Activated CD4-positive, alpha-beta T cell treated with anti-CD3 and anti-CD28 coated beads for 36 hours (primary cell): ENCODE data around the gene NAA20. TPM values are rescaled to one million over a fixed set of nuclear protein-coding genes. Genes with fewer than 3 reads are reported as not detected.
A peak's percentile ranks its signal among the peaks of the same experiment; 100 is the strongest.

ENCODE experiments used
- ATAC-seq: fragments of 200-7000 bp; cut with Tn5 transposase; one replicate; pipeline ENCODE4 v1.10.0; 2021; ENCODE audit warnings: mild to moderate bottlenecking, moderate library complexity
- CTCF ChIA-PET: fragments of 350-600 bp; sonication (Branson Sonifier 250); formaldehyde crosslinking; loops from one replicate; lab custom pipeline; 2021; ENCODE audit warnings: antibody characterized with exemption; lab: Charles Lee
- POLR2A ChIA-PET: fragments of 350-600 bp; sonication (Branson Sonifier 250); formaldehyde crosslinking; loops from one replicate; lab custom pipeline; 2021; ENCODE audit warnings: antibody characterized with exemption, inconsistent platforms; lab: Charles Lee
- DNase-seq: peaks from one replicate; pipeline ENCODE4 v3.0.0-alpha.2; 2020
- H3K27ac Mint-ChIP-seq: one replicate; pipeline ENCODE4 v1.8.0; 2021; ENCODE audit warnings: mixed read lengths
- H3K27me3 Mint-ChIP-seq: one replicate; pipeline ENCODE4 v1.8.0; 2021; ENCODE audit warnings: mixed read lengths
- H3K36me3 Mint-ChIP-seq: one replicate; pipeline ENCODE4 v1.8.0; 2021; ENCODE audit warnings: low read depth, mixed read lengths
- H3K4me1 Mint-ChIP-seq: one replicate; pipeline ENCODE4 v1.8.0; 2021; ENCODE audit warnings: mixed read lengths
- H3K4me3 Mint-ChIP-seq: one replicate; pipeline ENCODE4 v1.8.0; 2021; ENCODE audit warnings: mild to moderate bottlenecking, moderate library complexity, mixed read lengths
- H3K9me3 Mint-ChIP-seq: one replicate; pipeline ENCODE4 v1.8.0; 2021; ENCODE audit warnings: low read depth, mixed read lengths
- intact Hi-C, 2 experiments: fragments of 100-400 bp; cut with DNase I in 1 of 2; cut with micrococcal nuclease in 1 of 2; formaldehyde crosslinking; loops; one replicate each; pipeline versions ENCODE4 v1.14.2 to v1.15.1; 2022 to 2024; cut with DNase I, micrococcal nuclease
- total RNA-seq, 2 experiments: library from RNA; stranded (reverse); gene quantifications; one replicate each; pipeline ENCODE4 v1.2.3, GENCODE V29; 2021

NAA20 gene
- total RNA-seq, 2 experiments from 2014 or later, result 58.6 to 88.7 TPM

DNA sequence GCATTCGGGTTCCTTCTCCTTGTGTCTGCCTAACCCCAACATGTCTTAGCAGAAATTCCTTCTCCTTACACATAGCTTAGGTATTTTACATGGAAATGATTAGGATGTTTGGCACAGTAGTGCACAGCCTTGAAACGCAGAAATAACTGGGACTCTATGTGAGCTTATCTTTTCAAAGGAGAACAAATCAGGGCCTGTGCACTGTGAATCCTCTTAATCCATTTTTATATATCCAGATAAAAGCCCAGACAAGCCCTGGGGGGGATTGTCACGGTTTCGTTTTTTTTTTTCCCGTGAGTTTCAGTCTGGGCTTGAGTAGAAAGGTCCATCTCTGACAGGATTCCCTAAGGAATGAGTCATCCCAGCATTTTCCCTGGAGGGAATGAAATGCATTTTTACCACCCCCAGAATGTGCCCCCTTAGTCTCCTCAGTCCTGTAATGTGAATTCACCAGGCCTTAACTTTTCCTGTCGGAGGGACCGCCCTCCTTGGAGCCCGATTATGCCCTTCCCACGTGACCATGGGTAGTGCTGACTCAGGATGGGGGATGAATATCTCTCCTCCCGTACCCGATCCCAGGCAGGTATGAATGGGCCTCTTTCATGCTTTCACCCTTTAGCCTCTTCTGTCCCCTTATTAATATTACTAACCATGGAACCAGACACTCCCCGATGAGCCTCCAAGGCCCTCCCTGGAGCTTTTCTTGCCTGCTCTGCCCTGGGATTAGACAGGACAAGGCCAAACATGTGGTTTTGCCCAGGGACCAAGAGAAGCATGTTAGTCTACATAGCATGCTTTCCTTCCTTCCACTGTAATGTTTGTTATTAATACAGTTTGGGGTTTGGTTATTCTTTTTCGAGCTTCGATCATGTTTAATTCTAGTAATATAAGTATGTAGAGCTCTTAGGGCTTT is 23.9 kb upstream of the NAA20 start:
- H3K27ac Mint-ChIP-seq, result no peak overlapping the region
- H3K9me3 Mint-ChIP-seq, result no peaks in the 10 kb centered on the region
- no peaks in the 10 kb centered on the region for H3K4me1 Mint-ChIP-seq
- ATAC-seq (no peak), DNase-seq (no peak)
- no peaks in the 10 kb centered on the region for H3K36me3 Mint-ChIP-seq
- POLR2A ChIA-PET, result no interaction called here
- peaks cover 4% of the 10 kb centered on the region for H3K27me3 Mint-ChIP-seq
- H3K4me3 Mint-ChIP-seq, result no peak overlapping the region
- intact Hi-C loops, result no loop called here
- CTCF ChIA-PET, result interaction anchor here (0.6 to 2.0 kb wide), 10 partner anchors 10 to 298 kb away, joined by 3 to 6 read pairs (median 4); no protein-coding TSS in a partner anchor

DNA sequence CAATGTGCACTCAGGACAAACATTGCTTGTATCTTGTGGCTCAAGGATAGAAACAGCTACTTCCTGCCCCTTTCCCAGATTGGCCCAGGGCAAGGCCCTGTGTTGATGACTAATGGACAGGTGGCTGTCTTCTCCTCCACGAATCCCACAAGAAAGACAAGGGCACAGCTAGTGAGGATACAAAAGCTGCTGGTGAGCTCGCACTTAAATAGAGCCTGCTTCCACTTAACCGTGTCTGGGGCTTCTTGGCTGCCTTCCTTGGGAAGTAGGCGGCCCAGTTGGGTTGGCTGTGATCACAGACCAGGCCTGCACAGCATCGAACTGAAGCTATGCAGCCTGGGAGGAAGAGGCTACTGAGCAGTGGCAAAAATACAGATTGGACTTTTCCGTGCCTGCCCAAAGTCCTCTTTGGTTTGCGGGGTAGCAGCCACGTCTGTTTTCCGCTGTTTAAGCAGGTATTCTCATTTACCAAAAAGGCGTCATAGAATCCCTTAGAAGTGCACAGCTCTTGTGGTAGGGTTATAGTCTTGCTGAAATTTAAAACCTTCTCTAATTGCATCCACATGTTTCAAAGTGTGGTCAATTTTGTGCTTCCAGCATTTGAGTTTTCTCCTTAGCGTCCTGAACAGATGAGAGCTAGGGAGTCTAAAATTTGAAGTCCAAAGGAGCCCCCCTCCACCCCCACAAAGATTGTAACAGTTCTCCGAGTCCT is 23.0 kb upstream of the NAA20 start:
- ATAC-seq (no peak), DNase-seq (no peak)
- Mint-ChIP-seq H3K27me3 (peaks cover under 1% of the 10 kb centered on the region), H3K4me3 (no peak overlapping the region), H3K36me3 (no peaks in the 10 kb centered on the region), H3K9me3 (no peaks in the 10 kb centered on the region), H3K4me1 (no peaks in the 10 kb centered on the region), H3K27ac (no peak overlapping the region)
- ChIA-PET CTCF (interaction anchor here (0.5 to 2.0 kb wide), 11 partner anchors 9 to 299 kb away, joined by 3 to 6 read pairs (median 3); no protein-coding TSS in a partner anchor), POLR2A (no interaction called here)
- intact Hi-C loops, result loop anchor here in 1 of 2 experiments (2.0 kb wide), 1 partner anchor 301 kb away; no protein-coding TSS in a partner anchor

DNA sequence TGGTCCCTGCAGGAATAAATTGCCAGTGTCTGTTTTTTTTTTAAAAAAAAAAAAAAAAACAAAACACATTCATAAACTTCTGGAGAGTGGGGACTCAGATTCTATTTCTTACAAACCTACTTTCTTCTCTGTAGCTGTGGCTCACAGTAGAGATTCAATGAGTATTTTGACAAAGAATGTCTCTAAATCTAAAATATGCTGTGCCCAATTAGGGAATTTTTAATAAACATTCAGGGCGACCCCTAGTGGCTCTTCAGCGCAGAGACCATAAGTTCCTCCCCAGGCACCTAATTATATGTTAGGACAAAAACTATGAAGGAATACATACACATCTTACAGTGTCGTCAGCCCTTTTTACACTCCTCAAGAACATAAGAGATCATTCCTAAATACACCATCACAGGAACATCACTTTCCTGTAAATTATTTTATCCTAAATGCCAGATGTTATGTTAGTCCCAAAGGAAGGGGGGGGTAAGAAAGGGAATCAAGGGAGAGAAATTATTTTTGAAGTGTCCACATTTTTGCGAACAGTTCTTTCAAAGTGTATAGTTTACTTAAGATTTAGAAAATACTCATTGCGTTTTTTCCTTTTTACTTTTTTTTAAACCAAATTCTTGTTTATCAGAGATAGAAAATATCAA is 21.8 kb upstream of the NAA20 start:
- Mint-ChIP-seq H3K27me3 (peaks cover 2% of the 10 kb centered on the region), H3K4me3 (no peak overlapping the region), H3K27ac (no peak overlapping the region), H3K9me3 (no peaks in the 10 kb centered on the region), H3K4me1 (no peaks in the 10 kb centered on the region), H3K36me3 (no peaks in the 10 kb centered on the region)
- POLR2A ChIA-PET, result no interaction called here
- ATAC-seq (no peak), DNase-seq (peak; percentile 56)
- CTCF ChIA-PET, result interaction anchor here (0.6 to 2.0 kb wide), 5 partner anchors 8 to 215 kb away, joined by 3 to 6 read pairs (median 4); no protein-coding TSS in a partner anchor
- intact Hi-C loops, result loop anchor here (1.0 to 2.0 kb wide), 3 partner anchors 210 to 303 kb away; no protein-coding TSS in a partner anchor

DNA sequence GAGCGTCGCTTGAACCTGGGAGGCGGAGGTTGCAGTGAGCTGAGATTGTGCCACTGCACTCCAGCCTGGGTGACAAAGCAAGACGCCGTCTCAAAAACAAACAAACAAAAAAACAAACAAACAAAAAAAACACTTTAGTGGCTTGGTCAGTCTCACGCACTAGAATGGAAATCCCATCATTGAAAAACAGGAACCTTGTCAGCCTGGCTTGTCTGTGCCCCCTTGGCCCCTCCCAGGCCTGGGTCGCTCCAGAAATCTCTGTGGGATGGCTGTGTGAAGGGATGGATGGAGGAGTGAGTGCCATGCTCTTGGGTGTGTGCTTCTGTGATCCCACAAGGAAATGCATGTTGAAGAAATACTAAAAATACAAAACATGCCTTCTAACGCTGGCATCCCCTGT is 20.9 kb upstream of the NAA20 start:
- ChIA-PET CTCF (no interaction called here), POLR2A (no interaction called here)
- Mint-ChIP-seq H3K36me3 (no peaks in the 10 kb centered on the region), H3K27ac (no peak overlapping the region), H3K4me3 (no peak overlapping the region), H3K9me3 (no peaks in the 10 kb centered on the region), H3K4me1 (no peaks in the 10 kb centered on the region), H3K27me3 (peaks cover 9% of the 10 kb centered on the region)
- no peak for ATAC-seq
- intact Hi-C loops, result no loop called here
- DNase-seq, result no peak

DNA sequence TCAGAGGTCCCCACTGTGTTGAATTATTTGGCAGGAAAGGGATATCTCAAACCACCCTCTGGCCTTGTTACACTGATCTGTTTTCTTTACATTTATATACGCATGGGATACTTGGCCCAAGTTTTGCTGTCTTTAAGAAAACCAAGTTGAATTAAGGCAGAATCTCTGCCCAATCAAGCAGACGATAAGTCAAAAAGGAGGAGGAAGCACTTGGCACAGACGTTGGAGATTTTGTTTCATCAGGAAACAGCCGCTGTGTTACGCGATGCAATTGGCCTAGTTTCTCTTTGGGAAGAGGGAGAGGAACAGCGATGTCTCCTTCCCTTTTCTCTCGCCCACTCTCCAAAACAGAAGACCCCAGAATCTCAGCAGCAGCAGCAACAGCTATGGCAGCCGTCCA is 20.2 kb upstream of the NAA20 start:
- Mint-ChIP-seq H3K27me3 (peaks cover 12% of the 10 kb centered on the region), H3K9me3 (no peaks in the 10 kb centered on the region), H3K4me1 (no peaks in the 10 kb centered on the region), H3K27ac (no peak overlapping the region), H3K4me3 (no peak overlapping the region), H3K36me3 (no peaks in the 10 kb centered on the region)
- ChIA-PET CTCF (interaction anchor here (1.1 kb wide), 1 partner anchor 228 kb away, joined by 4 read pairs; no protein-coding TSS in a partner anchor), POLR2A (no interaction called here)
- ATAC-seq (no peak), DNase-seq (no peak)
- intact Hi-C loops, result no loop called here

DNA sequence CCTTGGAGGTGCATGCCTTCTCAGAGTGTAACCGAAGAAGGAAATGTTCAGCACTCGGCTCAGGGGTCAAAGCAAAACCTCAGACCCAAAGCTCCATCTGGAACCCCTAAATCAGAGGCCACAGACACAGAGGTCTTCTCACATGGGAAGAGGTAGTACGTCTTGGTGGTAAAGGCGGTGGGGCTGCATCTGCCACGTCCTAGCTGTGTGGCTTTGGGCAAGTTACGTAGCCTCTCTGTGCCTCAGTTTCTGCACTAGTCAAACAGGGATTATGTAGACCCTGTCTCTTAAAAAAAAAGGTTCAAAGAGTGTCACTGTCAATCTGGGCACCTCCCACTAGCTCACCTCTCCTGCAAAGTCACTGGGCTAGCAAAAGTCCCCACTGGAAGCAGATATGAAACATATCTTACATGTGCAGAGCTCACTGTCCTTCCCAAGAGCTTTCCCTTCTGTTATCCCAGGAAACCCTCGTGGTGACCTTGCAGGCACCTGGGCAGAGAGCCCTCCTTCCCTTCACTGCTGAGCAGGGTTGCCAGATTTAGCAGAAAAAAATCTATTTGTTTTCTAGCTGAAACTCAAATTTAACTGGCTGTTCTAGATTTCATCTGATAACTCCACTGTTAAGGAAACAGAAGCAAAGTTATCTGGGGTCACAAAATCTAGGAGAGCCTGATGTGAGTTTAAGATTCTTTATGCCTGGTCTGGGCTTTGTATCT is 18.0 kb upstream of the NAA20 start:
- H3K4me1 Mint-ChIP-seq, result peaks cover 15% of the 10 kb centered on the region
- no peak overlapping the region for H3K4me3 Mint-ChIP-seq
- no peak for DNase-seq
- H3K27me3 Mint-ChIP-seq, result peaks cover 28% of the 10 kb centered on the region
- POLR2A ChIA-PET, result no interaction called here
- H3K27ac Mint-ChIP-seq, result no peak overlapping the region
- no peak for ATAC-seq
- H3K36me3 Mint-ChIP-seq, result no peaks in the 10 kb centered on the region
- no peaks in the 10 kb centered on the region for H3K9me3 Mint-ChIP-seq
- intact Hi-C loops, result no loop called here
- CTCF ChIA-PET, result interaction anchor here (0.9 kb wide), 1 partner anchor 163 kb away, joined by 3 read pairs; no protein-coding TSS in a partner anchor

DNA sequence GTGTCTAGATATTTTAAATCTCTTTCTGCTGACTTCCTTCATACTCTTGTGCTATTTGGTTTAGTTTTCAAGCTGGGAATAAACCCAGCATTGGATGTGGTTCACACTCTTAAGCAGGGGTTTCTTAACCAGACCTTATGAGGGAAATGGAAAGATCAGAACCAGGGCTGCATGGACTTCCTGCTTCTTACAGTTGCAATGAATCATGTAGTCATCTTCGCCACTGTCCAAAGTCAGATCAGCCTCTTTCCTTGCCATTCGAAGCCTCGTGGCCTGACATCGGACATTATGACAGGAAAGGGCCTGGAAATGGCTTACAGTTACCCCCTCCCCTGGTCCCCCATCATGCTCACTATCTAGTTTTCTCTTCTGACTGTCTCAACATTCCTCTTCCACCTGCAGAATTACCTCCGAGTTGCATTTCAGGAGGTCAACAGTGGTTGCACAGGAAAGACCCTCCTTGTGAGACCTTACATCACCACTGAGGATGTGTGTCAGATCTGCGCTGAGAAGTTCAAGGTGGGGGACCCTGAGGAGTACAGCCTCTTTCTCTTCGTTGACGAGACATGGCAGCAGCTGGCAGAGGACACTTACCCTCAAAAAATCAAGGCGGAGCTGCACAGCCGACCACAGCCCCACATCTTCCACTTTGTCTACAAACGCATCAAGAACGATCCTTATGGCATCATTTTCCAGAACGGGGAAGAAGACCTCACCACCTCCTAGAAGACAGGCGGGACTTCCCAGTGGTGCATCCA is 16.8 kb upstream of the NAA20 start:
- Mint-ChIP-seq H3K27ac (no peak overlapping the region), H3K27me3 (peaks cover 30% of the 10 kb centered on the region), H3K36me3 (no peaks in the 10 kb centered on the region), H3K4me1 (peaks cover 15% of the 10 kb centered on the region), H3K4me3 (no peak overlapping the region), H3K9me3 (no peaks in the 10 kb centered on the region)
- no peak for ATAC-seq
- DNase-seq, result no peak
- POLR2A ChIA-PET, result no interaction called here
- CTCF ChIA-PET, result interaction anchor here (0.8 kb wide), 1 partner anchor 26 kb away, joined by 3 read pairs; no protein-coding TSS in a partner anchor
- intact Hi-C loops, result no loop called here

DNA sequence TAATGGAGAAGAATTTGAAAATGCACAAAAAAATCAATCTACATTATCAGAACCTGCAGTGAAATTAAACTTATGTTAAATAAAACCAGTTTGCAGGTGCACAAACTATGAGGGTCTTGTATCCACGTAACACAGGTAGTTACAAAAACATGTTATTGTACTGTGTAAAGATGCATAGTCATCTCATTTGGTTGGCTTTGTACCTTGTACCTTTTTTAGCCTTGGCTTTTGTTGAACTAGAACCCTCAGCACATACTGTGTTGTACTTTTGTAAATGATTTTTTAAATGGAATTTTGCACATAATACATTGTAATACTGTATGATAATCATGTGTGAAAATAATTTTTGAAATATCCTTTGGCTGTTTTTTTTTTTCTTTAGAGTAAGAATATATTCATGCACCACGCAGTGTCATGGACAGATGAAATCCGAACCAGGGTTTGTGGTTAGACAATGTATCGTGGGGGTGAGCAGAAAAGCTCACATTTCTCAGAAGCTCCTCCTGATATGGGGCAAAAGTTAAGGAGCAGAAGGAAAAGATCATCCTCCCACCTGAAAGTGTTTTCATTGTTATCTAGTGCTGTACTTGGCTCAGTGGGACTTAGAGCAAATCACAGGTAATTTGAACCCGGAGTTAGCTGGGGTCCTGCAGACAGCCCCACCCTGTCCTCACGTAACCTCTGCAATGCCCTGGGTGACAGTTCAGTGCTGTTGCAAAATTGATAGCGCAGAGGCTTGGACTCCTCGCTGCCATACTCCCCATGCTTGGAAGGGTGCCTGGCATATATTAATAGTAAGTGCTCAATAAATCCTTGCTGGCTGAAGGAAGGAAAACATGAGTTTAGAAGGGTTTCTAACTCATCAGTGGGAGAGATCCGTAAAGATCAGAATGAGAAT is 14.8 kb upstream of the NAA20 start:
- Mint-ChIP-seq H3K27ac (no peak overlapping the region), H3K4me3 (peak overlapping the region; percentile 59), H3K9me3 (no peaks in the 10 kb centered on the region), H3K27me3 (peaks cover 36% of the 10 kb centered on the region), H3K4me1 (peaks cover 15% of the 10 kb centered on the region), H3K36me3 (no peaks in the 10 kb centered on the region)
- ChIA-PET CTCF (interaction anchor here (1.0 to 1.4 kb wide), 3 partner anchors 8 to 236 kb away, joined by 3 to 6 read pairs (median 3); no protein-coding TSS in a partner anchor), POLR2A (no interaction called here)
- intact Hi-C loops, result no loop called here
- ATAC-seq, result no peak
- DNase-seq, result no peak

DNA sequence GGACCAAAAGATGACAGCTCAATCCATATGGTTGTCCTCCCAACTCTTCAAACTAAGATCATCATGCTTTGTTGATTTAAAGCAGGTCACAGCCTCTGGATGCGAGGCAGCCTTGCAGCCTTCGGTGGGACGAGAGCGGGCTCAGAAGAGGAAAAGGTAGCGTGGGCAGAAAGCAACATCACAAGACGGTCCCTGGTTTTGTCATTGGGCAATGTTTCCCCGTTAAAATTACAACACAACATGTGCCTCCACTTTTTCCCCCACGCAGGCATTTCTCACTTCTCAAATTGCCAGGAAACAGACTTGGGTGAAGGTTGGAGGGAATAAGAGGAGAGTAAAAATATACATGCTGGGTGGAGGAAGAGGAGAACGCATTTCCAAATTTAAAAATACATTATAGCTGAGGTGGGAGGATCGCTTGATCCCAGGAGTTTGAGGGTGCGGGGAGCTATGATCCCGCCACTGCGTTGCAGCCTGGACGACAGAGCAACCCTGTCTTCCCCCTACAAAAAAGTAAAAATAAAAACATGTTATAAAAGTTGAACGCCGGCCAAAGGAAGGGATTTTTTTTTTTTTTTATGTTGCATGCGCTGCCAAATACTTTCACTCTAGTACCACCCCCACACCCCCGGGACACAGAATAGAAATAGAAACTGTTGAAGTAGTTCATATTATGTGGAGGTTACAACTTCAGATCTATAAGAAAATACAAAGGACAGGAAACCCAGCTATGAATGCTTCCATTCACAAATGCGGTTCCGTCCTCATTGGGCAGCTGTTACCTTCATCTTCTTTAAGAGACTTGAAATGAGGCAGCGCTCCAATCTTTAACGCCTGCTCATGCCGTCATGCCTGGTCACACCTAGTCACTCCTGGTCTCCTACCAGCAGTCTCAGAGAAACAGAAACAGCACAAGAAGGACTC is 13.9 kb upstream of the NAA20 start:
- intact Hi-C loops, result no loop called here
- Mint-ChIP-seq H3K27me3 (peaks cover 38% of the 10 kb centered on the region), H3K4me1 (peaks cover 15% of the 10 kb centered on the region), H3K9me3 (no peaks in the 10 kb centered on the region), H3K4me3 (peak overlapping the region; percentile 59), H3K27ac (peak overlapping the region; percentile 81), H3K36me3 (no peaks in the 10 kb centered on the region)
- ChIA-PET POLR2A (no interaction called here), CTCF (interaction anchor here (1.0 to 1.4 kb wide), 3 partner anchors 9 to 235 kb away, joined by 3 to 6 read pairs (median 3); no protein-coding TSS in a partner anchor)
- ATAC-seq (peak; percentile 98), DNase-seq (peak; percentile 74)
